Measurements from ENCODE around the gene STRN3. TPM values are rescaled to one million over a fixed set of nuclear protein-coding genes. Genes with fewer than 3 reads are reported as not detected.

The STRN3 gene
- total RNA-seq, 1 experiment from 2014 or later = 44.2 TPM

DNA sequence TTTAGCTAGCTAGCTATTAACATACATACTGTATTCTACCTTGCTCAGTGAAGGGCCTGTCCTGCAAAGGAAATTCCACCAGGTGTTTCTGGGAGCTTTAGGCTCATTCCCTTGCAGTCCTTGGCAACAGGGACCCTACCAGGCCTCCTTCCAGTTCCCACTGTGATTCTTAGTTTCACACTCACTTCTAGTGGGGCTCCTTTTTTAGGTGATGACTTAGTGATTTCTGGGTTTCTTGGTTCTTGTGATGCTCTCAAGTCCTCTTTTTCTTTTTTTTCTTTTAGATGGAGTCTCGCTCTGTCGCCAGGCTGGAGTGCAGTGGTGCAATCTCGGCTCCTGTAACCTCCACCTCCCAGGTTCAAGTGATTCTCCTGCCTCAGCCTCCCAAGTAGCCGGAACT is 10.4 kb upstream of the STRN3 start:
- H3K4me3 ChIP-seq (ENCODE audit: low read depth, low read length, poor library complexity, severe bottlenecking) = no peak overlapping the region
- no peaks in the 10 kb centered on the region for H3K36me3 ChIP-seq (ENCODE audit: insufficient read depth, low read length, poor library complexity, severe bottlenecking)
- no peaks in the 10 kb centered on the region for H3K4me1 ChIP-seq (ENCODE audit: insufficient read depth, low read length, poor library complexity, severe bottlenecking)
- POLR2A ChIA-PET (ENCODE audit: low non-redundant PET) = no interaction called here
- H3K27ac ChIP-seq (ENCODE audit: low read depth, low read length, poor library complexity, severe bottlenecking) = no peak overlapping the region
- TF ChIP-seq EZH2 (IDR thresholded peaks at IDR 0.05; ENCODE audit: borderline replicate concordance, low read depth, low read length, poor library complexity, severe bottlenecking) = no peak
- TF ChIP-seq, protein P1, sequence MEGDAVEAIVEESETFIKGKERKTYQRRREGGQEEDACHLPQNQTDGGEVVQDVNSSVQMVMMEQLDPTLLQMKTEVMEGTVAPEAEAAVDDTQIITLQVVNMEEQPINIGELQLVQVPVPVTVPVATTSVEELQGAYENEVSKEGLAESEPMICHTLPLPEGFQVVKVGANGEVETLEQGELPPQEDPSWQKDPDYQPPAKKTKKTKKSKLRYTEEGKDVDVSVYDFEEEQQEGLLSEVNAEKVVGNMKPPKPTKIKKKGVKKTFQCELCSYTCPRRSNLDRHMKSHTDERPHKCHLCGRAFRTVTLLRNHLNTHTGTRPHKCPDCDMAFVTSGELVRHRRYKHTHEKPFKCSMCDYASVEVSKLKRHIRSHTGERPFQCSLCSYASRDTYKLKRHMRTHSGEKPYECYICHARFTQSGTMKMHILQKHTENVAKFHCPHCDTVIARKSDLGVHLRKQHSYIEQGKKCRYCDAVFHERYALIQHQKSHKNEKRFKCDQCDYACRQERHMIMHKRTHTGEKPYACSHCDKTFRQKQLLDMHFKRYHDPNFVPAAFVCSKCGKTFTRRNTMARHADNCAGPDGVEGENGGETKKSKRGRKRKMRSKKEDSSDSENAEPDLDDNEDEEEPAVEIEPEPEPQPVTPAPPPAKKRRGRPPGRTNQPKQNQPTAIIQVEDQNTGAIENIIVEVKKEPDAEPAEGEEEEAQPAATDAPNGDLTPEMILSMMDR (conservative IDR thresholded peaks at IDR 0.05; ENCODE audit: low read depth, low read length) = no peak
- CTCF ChIA-PET = no interaction called here
- no TSS peak for BruUV-seq (replicated peaks)
- no peaks in the 10 kb centered on the region for H3K27me3 ChIP-seq (replicated peaks; ENCODE audit: insufficient read depth, low read depth, low read length, poor library complexity)
- DNase-seq (ENCODE audit: low spot score) = no peak
- intact Hi-C loops (cut with micrococcal nuclease; ENCODE audit: unreplicated experiment) = no loop called here
- H3K9me3 ChIP-seq (ENCODE audit: low read depth, low read length, poor library complexity, severe bottlenecking) = no peaks in the 10 kb centered on the region

DNA sequence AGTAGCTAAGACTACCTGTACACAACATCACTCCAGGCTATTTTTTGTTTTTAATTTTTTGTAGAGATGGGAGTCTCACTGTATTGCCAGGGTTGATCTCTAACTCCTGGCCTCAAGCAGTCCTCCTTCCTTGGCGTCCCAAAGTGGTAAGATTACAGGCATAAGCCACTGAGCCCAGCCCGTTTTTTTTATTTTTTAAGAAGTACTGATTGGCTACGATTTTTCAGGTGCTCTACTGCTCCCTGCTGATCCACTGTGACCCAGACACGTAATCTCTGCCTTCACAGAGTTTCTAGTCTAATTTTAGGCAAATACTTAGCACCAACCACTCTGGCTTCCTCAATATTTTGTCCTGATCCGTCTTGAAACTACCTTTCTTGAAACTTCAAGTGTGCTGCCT is 4.3 kb upstream of the STRN3 start:
- TF ChIP-seq EZH2 (IDR thresholded peaks at IDR 0.05; ENCODE audit: borderline replicate concordance, low read depth, low read length, poor library complexity, severe bottlenecking) = no peak
- TF ChIP-seq, protein P1 (conservative IDR thresholded peaks at IDR 0.05; ENCODE audit: low read depth, low read length) = no peak
- intact Hi-C loops (cut with micrococcal nuclease; ENCODE audit: unreplicated experiment) = no loop called here
- no TSS peak for BruUV-seq (replicated peaks)
- Histone ChIP-seq H3K27me3 (replicated peaks; ENCODE audit: insufficient read depth, low read depth, low read length, poor library complexity) (no peaks in the 10 kb centered on the region), H3K4me1 (ENCODE audit: insufficient read depth, low read length, poor library complexity, severe bottlenecking) (peaks cover 8% of the 10 kb centered on the region), H3K9me3 (ENCODE audit: low read depth, low read length, poor library complexity, severe bottlenecking) (no peaks in the 10 kb centered on the region), H3K27ac (ENCODE audit: low read depth, low read length, poor library complexity, severe bottlenecking) (no peak overlapping the region), H3K4me3 (ENCODE audit: low read depth, low read length, poor library complexity, severe bottlenecking) (no peak overlapping the region), H3K36me3 (ENCODE audit: insufficient read depth, low read length, poor library complexity, severe bottlenecking) (no peaks in the 10 kb centered on the region)
- no peak for DNase-seq (ENCODE audit: low spot score)
- ChIA-PET POLR2A (ENCODE audit: low non-redundant PET) (no interaction called here), CTCF (no interaction called here)

DNA sequence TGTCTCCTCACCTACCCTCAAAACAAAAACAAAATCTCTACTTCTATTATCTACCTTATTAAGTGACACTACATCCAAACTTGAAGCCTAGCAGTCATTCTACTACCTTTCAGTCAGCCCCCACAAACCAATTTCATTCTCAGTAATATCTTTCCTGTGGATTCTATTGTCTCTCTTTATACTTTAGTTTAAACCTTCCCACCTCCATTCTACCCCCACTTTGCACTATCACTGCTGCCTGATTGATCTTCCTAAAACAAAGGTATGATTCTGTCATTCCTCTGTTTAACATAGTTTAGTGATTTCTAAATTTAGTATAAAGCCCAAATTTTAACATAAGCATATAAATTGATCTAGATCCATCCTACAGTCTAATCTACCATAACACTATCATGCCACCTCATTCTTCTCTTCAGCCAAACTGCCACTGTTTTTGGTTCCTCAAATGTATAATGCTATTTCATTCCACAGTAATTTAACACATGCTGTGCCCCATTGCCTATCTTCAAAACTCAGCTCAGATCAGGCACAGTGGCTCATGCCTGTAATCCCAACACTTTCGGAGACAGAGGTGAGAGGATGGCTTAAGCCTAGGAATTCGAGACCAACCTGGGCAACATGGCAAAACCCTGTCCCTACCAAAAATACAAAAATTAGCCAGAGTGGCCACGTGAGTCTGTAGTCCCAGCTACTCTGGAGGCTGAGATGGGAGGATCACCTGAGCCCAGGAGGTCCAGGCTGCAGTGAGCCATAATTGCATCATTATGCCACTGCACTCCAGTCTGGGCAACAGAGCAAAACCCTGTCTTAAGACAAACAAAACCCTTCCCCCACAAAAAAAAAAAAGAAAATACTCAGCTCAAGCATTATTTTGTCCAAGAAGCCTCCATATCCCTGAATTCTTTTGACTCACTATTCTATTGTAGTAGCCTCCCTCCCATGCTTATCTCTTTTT is 3.1 kb upstream of the STRN3 start:
- TF ChIP-seq, protein P1 (conservative IDR thresholded peaks at IDR 0.05; ENCODE audit: low read depth, low read length) = no peak
- no peak for TF ChIP-seq EZH2 (IDR thresholded peaks at IDR 0.05; ENCODE audit: borderline replicate concordance, low read depth, low read length, poor library complexity, severe bottlenecking)
- Histone ChIP-seq H3K27me3 (replicated peaks; ENCODE audit: insufficient read depth, low read depth, low read length, poor library complexity) (no peaks in the 10 kb centered on the region), H3K4me3 (ENCODE audit: low read depth, low read length, poor library complexity, severe bottlenecking) (no peak overlapping the region), H3K36me3 (ENCODE audit: insufficient read depth, low read length, poor library complexity, severe bottlenecking) (no peaks in the 10 kb centered on the region), H3K4me1 (ENCODE audit: insufficient read depth, low read length, poor library complexity, severe bottlenecking) (peaks cover 10% of the 10 kb centered on the region), H3K27ac (ENCODE audit: low read depth, low read length, poor library complexity, severe bottlenecking) (no peak overlapping the region), H3K9me3 (ENCODE audit: low read depth, low read length, poor library complexity, severe bottlenecking) (no peaks in the 10 kb centered on the region)
- no peak for DNase-seq (ENCODE audit: low spot score)
- BruUV-seq (replicated peaks) = no TSS peak
- ChIA-PET CTCF (no interaction called here), POLR2A (ENCODE audit: low non-redundant PET) (interaction anchor here (0.6 kb wide), 1 partner anchor 226 kb away, joined by 3 read pairs; no protein-coding TSS in a partner anchor)
- intact Hi-C loops (cut with micrococcal nuclease; ENCODE audit: unreplicated experiment) = no loop called here
